ENCODE data around the gene SLC35A5. TPM values are rescaled to one million over a fixed set of nuclear protein-coding genes. Genes with fewer than 3 reads are reported as not detected.

SLC35A5 gene
- total RNA-seq, 2 donors from 2014 or later: 24.3 to 33.6 TPM

GRCh38 chr3:112530573-112530972 is 31.3 kb upstream of the SLC35A5 start:
- Histone ChIP-seq H3K27ac (no peak overlapping the region), H3K4me3 (no peak overlapping the region), H3K4me1 (no peaks in the 10 kb centered on the region), H3K9me3 (no peaks in the 10 kb centered on the region), H3K9ac (ENCODE audit: low read depth in 2 of 2, low read length in 2 of 2) (no peak overlapping the region), H3K36me3 (no peaks in the 10 kb centered on the region), H3K27me3 (no peaks in the 10 kb centered on the region)
- no peak for DNase-seq
- TF ChIP-seq, protein P1, sequence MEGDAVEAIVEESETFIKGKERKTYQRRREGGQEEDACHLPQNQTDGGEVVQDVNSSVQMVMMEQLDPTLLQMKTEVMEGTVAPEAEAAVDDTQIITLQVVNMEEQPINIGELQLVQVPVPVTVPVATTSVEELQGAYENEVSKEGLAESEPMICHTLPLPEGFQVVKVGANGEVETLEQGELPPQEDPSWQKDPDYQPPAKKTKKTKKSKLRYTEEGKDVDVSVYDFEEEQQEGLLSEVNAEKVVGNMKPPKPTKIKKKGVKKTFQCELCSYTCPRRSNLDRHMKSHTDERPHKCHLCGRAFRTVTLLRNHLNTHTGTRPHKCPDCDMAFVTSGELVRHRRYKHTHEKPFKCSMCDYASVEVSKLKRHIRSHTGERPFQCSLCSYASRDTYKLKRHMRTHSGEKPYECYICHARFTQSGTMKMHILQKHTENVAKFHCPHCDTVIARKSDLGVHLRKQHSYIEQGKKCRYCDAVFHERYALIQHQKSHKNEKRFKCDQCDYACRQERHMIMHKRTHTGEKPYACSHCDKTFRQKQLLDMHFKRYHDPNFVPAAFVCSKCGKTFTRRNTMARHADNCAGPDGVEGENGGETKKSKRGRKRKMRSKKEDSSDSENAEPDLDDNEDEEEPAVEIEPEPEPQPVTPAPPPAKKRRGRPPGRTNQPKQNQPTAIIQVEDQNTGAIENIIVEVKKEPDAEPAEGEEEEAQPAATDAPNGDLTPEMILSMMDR (IDR thresholded peaks at IDR 0.05): no peak
- intact Hi-C loops (cut with DNase I): no loop called here

DNA sequence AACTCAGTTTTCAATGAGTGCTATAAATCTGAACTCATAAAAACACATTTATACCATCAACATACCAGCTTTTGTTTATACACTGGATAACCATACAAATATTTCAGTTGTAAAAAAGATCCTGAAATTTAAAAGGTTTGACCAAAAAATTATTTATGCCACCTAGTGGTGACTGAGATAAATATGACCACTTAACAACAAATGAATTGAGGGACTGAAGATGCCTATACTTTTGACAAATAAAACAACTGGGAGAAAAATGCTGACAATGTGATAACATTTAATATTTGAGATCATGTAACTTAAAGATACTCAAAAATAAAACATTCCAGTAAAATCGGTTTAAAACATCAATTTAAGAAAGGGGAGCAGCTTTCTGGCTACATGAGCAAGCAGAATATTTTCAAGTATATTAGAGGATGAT is 30.5 kb upstream of the SLC35A5 start:
- TF ChIP-seq, protein P1 (IDR thresholded peaks at IDR 0.05): peak; percentile 21
- Histone ChIP-seq H3K9ac (ENCODE audit: low read depth in 2 of 2, low read length in 2 of 2) (no peak overlapping the region), H3K36me3 (no peaks in the 10 kb centered on the region), H3K4me3 (no peak overlapping the region), H3K27me3 (no peaks in the 10 kb centered on the region), H3K4me1 (no peaks in the 10 kb centered on the region), H3K27ac (no peak overlapping the region), H3K9me3 (no peaks in the 10 kb centered on the region)
- intact Hi-C loops (cut with DNase I): no loop called here
- DNase-seq: no peak

GRCh38 chr3:112539825-112540650 is 21.8 kb upstream of the SLC35A5 start:
- intact Hi-C loops (cut with DNase I): no loop called here
- Histone ChIP-seq H3K27me3 (no peaks in the 10 kb centered on the region), H3K9ac (ENCODE audit: low read depth in 2 of 2, low read length in 2 of 2) (no peak overlapping the region), H3K9me3 (no peaks in the 10 kb centered on the region), H3K4me1 (no peaks in the 10 kb centered on the region), H3K27ac (no peak overlapping the region), H3K4me3 (no peak overlapping the region), H3K36me3 (no peaks in the 10 kb centered on the region)
- DNase-seq: no peak
- TF ChIP-seq, protein P1 (IDR thresholded peaks at IDR 0.05): no peak

DNA sequence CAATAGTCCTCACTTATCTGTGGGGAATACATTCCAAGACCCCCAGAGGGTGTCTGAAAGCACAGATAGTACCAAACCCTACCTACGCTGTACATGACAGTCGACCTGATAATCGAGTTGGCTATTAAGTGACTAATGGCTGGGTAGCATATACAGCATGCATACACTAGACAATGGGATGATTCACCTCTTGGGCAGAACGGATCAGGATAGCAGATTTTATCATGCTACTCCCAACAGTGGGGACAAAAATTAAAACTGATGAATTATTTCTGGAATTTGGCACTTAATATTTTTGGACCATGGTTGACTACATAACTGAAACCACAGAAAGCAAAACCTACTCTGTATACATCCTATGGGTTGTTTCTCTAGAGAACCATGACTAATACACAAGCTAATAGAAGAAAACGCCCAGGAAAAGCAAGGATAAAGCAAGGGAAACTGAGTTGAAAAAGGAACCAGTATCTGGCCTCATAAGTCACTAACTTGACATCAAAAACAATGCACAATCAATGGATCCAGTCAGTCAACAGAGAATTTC is 15.6 kb upstream of the SLC35A5 start:
- Histone ChIP-seq H3K27me3 (no peaks in the 10 kb centered on the region), H3K9me3 (no peaks in the 10 kb centered on the region), H3K36me3 (no peaks in the 10 kb centered on the region), H3K4me1 (peaks cover 5% of the 10 kb centered on the region), H3K9ac (ENCODE audit: low read depth in 2 of 2, low read length in 2 of 2) (no peak overlapping the region), H3K27ac (no peak overlapping the region), H3K4me3 (no peak overlapping the region)
- DNase-seq: no peak
- TF ChIP-seq, protein P1 (IDR thresholded peaks at IDR 0.05): no peak
- intact Hi-C loops (cut with DNase I): no loop called here

GRCh38 chr3:112550859-112551258 is 11.0 kb upstream of the SLC35A5 start:
- no peak for DNase-seq
- intact Hi-C loops (cut with DNase I): no loop called here

More at GRCh38 chr3:112550859-112551258, 11.0 kb upstream of the SLC35A5 start:
- Histone ChIP-seq H3K4me3 (no peak overlapping the region), H3K27ac (no peak overlapping the region), H3K4me1 (peaks cover 5% of the 10 kb centered on the region), H3K9ac (ENCODE audit: low read depth in 2 of 2, low read length in 2 of 2) (no peak overlapping the region), H3K36me3 (no peaks in the 10 kb centered on the region), H3K9me3 (no peaks in the 10 kb centered on the region), H3K27me3 (no peaks in the 10 kb centered on the region)
- TF ChIP-seq, protein P1 (IDR thresholded peaks at IDR 0.05): no peak
